ENCODE results near the gene TECTA.

GRCh38 chr11:121194731-121195596 is 93.9 kb downstream of the TECTA start:
- no peak for TF ChIP-seq POLR2A (IDR thresholded peaks at IDR 0.05)
- TF ChIP-seq, protein P1, sequence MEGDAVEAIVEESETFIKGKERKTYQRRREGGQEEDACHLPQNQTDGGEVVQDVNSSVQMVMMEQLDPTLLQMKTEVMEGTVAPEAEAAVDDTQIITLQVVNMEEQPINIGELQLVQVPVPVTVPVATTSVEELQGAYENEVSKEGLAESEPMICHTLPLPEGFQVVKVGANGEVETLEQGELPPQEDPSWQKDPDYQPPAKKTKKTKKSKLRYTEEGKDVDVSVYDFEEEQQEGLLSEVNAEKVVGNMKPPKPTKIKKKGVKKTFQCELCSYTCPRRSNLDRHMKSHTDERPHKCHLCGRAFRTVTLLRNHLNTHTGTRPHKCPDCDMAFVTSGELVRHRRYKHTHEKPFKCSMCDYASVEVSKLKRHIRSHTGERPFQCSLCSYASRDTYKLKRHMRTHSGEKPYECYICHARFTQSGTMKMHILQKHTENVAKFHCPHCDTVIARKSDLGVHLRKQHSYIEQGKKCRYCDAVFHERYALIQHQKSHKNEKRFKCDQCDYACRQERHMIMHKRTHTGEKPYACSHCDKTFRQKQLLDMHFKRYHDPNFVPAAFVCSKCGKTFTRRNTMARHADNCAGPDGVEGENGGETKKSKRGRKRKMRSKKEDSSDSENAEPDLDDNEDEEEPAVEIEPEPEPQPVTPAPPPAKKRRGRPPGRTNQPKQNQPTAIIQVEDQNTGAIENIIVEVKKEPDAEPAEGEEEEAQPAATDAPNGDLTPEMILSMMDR (IDR thresholded peaks at IDR 0.05): peak; percentile 66 to 67 (median 66)
